22Rv1 (cell line): Measurements from ENCODE around the gene RFX3.

Experiments used
- H3K27ac ChIP-seq: fragments of 450-650 bp; 2 replicates; pipeline ENCODE4 v1.5.1; 2017
- CTCF ChIP-seq: fragments of 450-650 bp; IDR thresholded peaks from 2 replicates; pipeline ENCODE4 v1.5.1; 2017; ENCODE audit warnings: mild to moderate bottlenecking
- ZFX ChIP-seq: fragments of 450-650 bp; IDR thresholded peaks from 2 replicates; pipeline ENCODE4 v1.6.1; 2017; ENCODE audit warnings: antibody characterized with exemption, borderline replicate concordance

RFX3 gene

GRCh38 chr9:3337515-3338225, 188.1 kb downstream of the RFX3 start:
- no peak overlapping the region for H3K27ac ChIP-seq
- TF ChIP-seq CTCF = no peak

- no peak overlapping the region for H3K27ac ChIP-seq
Observed at GRCh38 chr9:3336951-3337350, 188.8 kb downstream of the RFX3 start.

GRCh38 chr9:3332802-3333201, 193.0 kb downstream of the RFX3 start:
- no peak overlapping the region for H3K27ac ChIP-seq
- no peak for TF ChIP-seq ZFX
- TF ChIP-seq CTCF = no peak

More at GRCh38 chr9:3336951-3337350, 188.8 kb downstream of the RFX3 start:
- TF ChIP-seq CTCF (no peak), ZFX (no peak)

- TF ChIP-seq ZFX = no peak
- peak; percentile 73 for TF ChIP-seq CTCF
Observed at GRCh38 chr9:3331801-3332200, 194.0 kb downstream of the RFX3 start.

GRCh38 chr9:3330792-3331420, 194.9 kb downstream of the RFX3 start:
- no peak overlapping the region for H3K27ac ChIP-seq
- TF ChIP-seq CTCF = no peak
- TF ChIP-seq ZFX = no peak

More at GRCh38 chr9:3331801-3332200, 194.0 kb downstream of the RFX3 start:
- H3K27ac ChIP-seq = no peak overlapping the region

- TF ChIP-seq ZFX = no peak
- no peak for TF ChIP-seq CTCF
- H3K27ac ChIP-seq = no peak overlapping the region
Observed at GRCh38 chr9:3329361-3329760, 196.4 kb downstream of the RFX3 start.

- TF ChIP-seq CTCF (no peak), ZFX (no peak)
Observed at GRCh38 chr9:3323714-3324113, 202.1 kb downstream of the RFX3 start.

More at GRCh38 chr9:3323714-3324113, 202.1 kb downstream of the RFX3 start:
- no peak overlapping the region for H3K27ac ChIP-seq
